GM18526 (cell line): ENCODE data around the gene TEX52.

ENCODE experiments used
- POLR2A ChIP-seq: IDR thresholded peaks from 3 replicates; pipeline ENCODE4 v1.6.1; 2011; ENCODE audit not compliant: insufficient read length; ENCODE audit errors: extremely low read depth

Gene TEX52

GRCh38 chr12:2842948-2843347 lies 13.9 kb downstream of the TEX52 start:
- no peak for TF ChIP-seq POLR2A

DNA sequence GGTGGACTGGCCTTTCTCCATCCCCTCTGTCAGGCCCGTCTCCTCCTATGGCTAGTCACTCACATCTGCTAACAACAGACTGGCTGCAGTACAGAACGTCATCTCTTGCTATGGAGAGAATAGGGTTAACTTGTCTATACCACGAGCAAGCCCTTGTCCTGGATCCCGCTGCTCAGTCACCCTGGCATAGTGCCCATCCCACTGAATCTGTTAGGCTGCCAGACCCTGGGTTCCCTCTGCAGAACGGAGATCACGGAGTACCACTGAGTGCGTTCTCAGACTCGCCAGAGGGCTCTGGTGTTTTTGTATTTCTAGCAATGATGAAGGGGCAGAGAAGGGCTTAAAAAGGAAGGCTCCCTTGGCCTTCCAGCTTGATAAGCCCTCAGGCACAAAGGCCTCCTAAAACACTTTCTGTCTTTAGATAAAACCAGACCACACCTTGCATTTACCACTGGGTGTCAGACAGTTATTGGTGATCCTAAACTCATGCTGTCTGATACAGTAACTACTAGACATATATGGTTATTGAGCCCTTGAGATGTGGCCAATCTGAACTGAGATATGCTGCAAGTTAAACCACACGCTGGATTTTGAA lies 15.7 kb downstream of the TEX52 start:
- TF ChIP-seq POLR2A, result no peak

DNA sequence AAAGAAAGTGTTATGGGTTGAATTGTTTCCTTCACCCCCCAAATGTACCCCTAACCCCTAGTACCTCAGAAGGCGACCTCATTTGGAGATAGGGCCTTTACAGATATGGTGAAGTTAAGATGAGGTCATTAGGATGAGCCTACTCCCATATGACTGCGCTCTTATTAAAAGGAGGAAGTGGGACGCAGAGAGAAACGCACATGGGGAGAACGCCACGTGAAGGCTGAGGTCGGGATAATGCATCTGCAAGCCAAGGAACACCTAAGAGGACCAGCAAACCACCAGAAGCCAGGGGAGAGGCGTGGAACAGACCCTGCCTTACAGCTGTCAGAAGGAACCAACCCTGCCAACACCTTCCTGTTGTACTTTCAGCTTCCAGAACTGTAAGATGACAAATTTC lies 20.3 kb downstream of the TEX52 start:
- TF ChIP-seq POLR2A, result no peak

DNA sequence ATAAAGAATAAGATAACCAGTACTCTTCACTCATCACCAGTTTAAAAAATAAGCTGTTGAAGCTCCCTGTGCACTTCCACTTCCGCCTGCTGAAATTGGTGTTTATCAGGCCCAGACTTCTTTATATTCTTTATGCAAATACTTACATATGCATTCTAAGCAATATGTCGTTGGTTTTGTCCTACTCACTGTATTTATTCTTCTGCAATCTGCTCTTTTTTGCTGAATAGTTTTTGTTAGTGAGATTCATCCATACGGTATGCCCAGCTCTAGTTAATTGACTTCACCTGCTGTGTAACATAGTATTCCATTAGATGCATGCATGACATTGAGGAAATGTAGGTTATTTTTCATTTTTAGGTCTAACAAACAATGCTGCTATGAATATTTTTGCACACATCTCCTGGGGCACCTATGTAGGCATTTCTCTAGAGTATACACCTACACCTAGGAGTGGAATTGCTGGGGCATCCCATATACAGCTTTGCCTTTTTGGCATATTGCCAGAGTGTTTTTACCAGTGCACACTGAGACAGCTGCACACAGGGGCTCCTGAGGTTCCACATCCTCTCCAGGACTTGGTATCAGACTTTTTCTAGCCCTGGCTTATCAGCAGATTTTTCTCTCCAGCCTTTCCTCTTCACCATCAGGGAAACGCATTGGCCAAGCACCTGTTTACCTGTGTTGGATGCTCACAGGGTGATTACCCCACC lies 21.0 kb downstream of the TEX52 start:
- TF ChIP-seq POLR2A, result no peak

DNA sequence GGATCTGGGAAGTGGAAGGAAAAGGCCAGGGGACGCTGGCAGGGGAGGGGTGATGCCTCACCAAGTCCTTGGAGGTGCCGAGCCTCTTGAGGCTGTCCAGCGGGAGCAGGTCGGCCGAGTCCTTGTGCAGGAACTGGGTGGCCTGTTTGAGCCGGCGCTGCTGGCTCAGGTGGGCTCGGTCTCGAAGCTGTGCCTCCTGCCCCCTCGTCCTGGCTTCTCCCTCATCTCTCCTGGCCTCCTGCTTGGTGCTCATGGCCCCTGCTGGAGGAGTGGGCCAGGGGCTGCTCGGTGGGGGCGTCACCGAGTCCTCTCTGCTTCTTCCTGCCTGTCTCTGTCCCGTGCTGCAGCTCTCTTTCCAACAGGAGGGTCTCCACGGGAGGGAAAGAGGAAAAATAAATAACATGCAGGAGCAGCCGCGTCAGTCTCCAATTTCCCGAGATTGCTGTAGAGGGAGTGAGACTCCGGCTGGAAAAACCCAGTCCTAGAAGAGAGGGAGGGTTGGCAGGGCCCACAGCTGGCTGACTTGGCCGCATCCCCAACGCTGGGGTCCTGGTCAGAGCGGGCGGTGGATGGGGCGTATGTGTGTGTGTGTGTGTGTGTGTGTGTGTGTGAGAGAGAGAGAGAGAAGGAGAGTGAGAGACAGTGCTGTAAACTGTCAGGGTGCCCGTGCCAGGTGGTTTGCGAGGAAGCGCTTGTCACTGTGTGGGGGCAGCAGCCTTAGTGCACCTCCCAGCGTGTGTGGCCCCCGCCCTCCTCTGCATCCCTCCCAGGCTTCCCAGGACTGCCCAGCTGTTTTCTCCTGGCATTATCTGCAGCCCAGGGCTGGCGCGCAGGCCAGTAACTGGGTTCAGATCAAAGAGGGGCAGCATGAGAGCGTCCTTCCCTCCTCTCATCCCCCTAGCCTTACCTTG lies 22.0 kb downstream of the TEX52 start, which contains the start of gene NRIP2:
Gene NRIP2 (minus strand): TSS at position 455 of the 911 bp plus-strand sequence. CDS start 52 bp downstream, at position 403.
- TF ChIP-seq POLR2A, result no peak

DNA sequence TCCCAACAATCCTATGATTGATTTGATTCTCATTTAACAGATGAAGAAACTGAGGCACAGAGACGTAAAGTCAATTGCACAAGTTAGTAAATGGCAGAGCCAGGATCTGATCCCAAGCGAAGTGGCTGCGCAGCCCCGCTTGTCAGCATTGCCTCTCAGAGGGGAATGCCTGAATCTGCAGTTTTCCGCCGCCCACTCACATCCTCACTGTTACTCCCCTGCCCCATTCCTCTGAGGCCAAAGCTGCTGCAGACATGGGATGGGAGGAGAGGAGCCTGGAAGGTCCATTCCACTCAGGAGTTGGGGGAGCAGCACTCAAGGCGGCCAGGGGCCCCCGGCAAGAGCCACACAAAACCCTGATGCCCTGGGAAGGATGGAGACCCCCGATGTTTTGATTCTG lies 23.0 kb downstream of the TEX52 start:
- no peak for TF ChIP-seq POLR2A

GRCh38 chr12:2833327-2833726 lies 23.5 kb downstream of the TEX52 start:
- no peak for TF ChIP-seq POLR2A

GRCh38 chr12:2832550-2833127 lies 24.2 kb downstream of the TEX52 start:
- no peak for TF ChIP-seq POLR2A

DNA sequence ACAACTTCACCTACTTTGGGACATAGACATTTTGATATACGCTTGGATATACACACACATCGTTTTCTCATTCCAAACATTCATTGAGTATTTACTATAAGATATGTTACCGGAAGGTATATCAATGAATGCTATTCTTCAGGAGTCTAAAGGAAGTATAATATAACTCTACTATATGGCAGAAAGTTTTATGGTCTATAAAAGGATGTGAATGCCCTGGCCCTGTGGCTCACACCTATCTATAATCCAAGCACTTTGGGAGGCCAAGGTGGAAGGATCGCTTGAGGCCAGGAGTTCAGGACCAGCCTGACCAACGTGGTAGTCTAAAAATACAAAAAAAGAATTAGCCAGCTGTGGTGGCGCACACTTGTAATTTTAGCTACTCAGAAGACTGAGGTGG lies 27.6 kb downstream of the TEX52 start:
- TF ChIP-seq POLR2A, result no peak

- TF ChIP-seq POLR2A, result no peak
Observed at GRCh38 chr12:2826721-2827515, 29.9 kb downstream of the TEX52 start.

DNA sequence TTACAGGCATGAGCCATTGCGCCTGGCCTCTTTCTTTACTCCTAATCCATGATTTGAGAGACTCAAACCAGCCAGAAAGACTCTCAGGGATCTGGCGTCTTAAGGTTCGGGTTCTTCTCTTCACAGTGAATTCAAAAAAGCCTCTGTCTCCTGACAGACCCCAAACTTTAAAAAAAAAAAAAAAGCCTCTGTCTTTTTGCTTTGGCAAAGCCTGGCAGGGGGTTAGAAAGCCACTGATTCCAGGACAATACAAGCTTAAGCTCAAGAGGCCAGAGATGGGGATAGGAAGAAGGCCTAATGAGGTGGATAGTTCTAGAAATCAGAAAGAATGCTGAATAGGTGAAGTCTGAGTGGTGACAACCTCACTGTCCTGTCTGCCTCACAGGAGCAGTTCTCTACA lies 30.8 kb downstream of the TEX52 start:
- TF ChIP-seq POLR2A, result no peak

- no peak for TF ChIP-seq POLR2A
Observed at GRCh38 chr12:2825132-2825531, 31.7 kb downstream of the TEX52 start.

- no peak for TF ChIP-seq POLR2A
Observed at GRCh38 chr12:2824541-2824940, 32.3 kb downstream of the TEX52 start.

DNA sequence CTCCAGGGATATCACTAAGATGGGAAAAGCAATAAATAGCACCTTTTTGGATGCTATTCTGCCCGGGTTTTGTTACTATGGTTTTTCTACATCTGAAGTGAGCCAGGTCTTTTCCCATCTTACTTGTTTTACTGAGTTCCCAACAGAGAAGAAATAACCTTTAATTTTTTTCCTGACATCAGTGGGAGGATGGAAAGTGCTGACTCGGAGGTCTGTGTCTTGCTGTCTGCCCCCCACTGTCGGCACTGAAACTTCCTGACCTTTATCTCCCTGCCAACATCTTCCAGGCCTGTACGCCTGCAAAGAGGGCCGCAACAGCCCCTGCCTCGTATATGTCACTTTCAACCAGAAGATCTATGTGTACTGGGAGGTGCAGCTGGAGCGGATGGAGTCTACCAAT lies 33.4 kb downstream of the TEX52 start:
- no peak for TF ChIP-seq POLR2A

- TF ChIP-seq POLR2A, result no peak
Observed at GRCh38 chr12:2820432-2820831, 36.4 kb downstream of the TEX52 start.
